ENCODE measurements around the gene RIMBP2. TPM values are rescaled to one million over a fixed set of nuclear protein-coding genes. Genes with fewer than 3 reads are reported as not detected.
A peak's percentile ranks its signal among the peaks of the same experiment; 100 is the strongest.

RIMBP2 gene
- total RNA-seq, 4 donors from 2014 or later = 1.5 to 5.3 (median 2.7) TPM

GRCh38 chr12:130596241-130596640 is 119.9 kb downstream of the RIMBP2 start:
- WGBS, 2 donors = 75 to 78% methylated on average over 9 of the region's 9 CpGs
- no peak overlapping the region for H3K4me3 ChIP-seq (ENCODE audit: low read depth, poor library complexity, severe bottlenecking)
- intact Hi-C loops (cut with DNase I; ENCODE audit: low total_unique reads) = no loop called here
- DNase-seq (ENCODE audit: low spot score in 2 of 2) = peak in 1 of 2 donors; percentile 62
- TF ChIP-seq CTCF (IDR thresholded peaks at IDR 0.05) (no peak), POLR2A (IDR thresholded peaks at IDR 0.05) (no peak)

GRCh38 chr12:130595566-130595965 is 120.5 kb downstream of the RIMBP2 start:
- H3K4me3 ChIP-seq (ENCODE audit: low read depth, poor library complexity, severe bottlenecking) = no peak overlapping the region
- WGBS, 2 donors = 81 to 84% methylated on average over 9 of the region's 9 CpGs
- DNase-seq (ENCODE audit: low spot score in 2 of 2) = peak in 1 of 2 donors; percentile 59
- no peak for TF ChIP-seq CTCF (IDR thresholded peaks at IDR 0.05)
- no peak for TF ChIP-seq POLR2A (IDR thresholded peaks at IDR 0.05)
- intact Hi-C loops (cut with DNase I; ENCODE audit: low total_unique reads) = no loop called here

GRCh38 chr12:130593056-130593455 is 123.0 kb downstream of the RIMBP2 start:
- TF ChIP-seq POLR2A (IDR thresholded peaks at IDR 0.05) (no peak), CTCF (IDR thresholded peaks at IDR 0.05) (no peak)
- peak in 1 of 2 donors; percentile 76 for DNase-seq (ENCODE audit: low spot score in 2 of 2)
- no peak overlapping the region for H3K4me3 ChIP-seq (ENCODE audit: low read depth, poor library complexity, severe bottlenecking)
- intact Hi-C loops (cut with DNase I; ENCODE audit: low total_unique reads) = no loop called here
- WGBS, 2 donors = 86 to 93% methylated on average over 7 to 11 of the region's 11 CpGs

- H3K4me3 ChIP-seq (ENCODE audit: low read depth, poor library complexity, severe bottlenecking) = no peak overlapping the region
- 95% methylated on average over 23 of the region's 23 CpGs for WGBS, 2 donors
- no peak for TF ChIP-seq CTCF (IDR thresholded peaks at IDR 0.05)
- TF ChIP-seq POLR2A (IDR thresholded peaks at IDR 0.05) = no peak
- intact Hi-C loops (cut with DNase I; ENCODE audit: low total_unique reads) = no loop called here
- peak in 1 of 2 donors; percentile 59 for DNase-seq (ENCODE audit: low spot score in 2 of 2)
Measured at GRCh38 chr12:130592641-130593040, 123.5 kb downstream of the RIMBP2 start.

GRCh38 chr12:130591736-130592135 is 124.4 kb downstream of the RIMBP2 start:
- H3K4me3 ChIP-seq (ENCODE audit: low read depth, poor library complexity, severe bottlenecking) = no peak overlapping the region
- DNase-seq (ENCODE audit: low spot score in 2 of 2) = peak in 1 of 2 donors; percentile 46
- TF ChIP-seq POLR2A (IDR thresholded peaks at IDR 0.05) = no peak
- no peak for TF ChIP-seq CTCF (IDR thresholded peaks at IDR 0.05)
- WGBS, 2 donors = 85 to 89% methylated on average over 9 of the region's 9 CpGs
- intact Hi-C loops (cut with DNase I; ENCODE audit: low total_unique reads) = no loop called here

- 64 to 81% methylated on average over 12 of the region's 12 CpGs for WGBS, 2 donors
Measured at GRCh38 chr12:130590685-130591084, 125.4 kb downstream of the RIMBP2 start.

More at GRCh38 chr12:130590685-130591084, 125.4 kb downstream of the RIMBP2 start:
- no peak overlapping the region for H3K4me3 ChIP-seq (ENCODE audit: low read depth, poor library complexity, severe bottlenecking)
- intact Hi-C loops (cut with DNase I; ENCODE audit: low total_unique reads) = no loop called here
- DNase-seq (ENCODE audit: low spot score in 2 of 2) = peak in 1 of 2 donors; percentile 57
- TF ChIP-seq CTCF (IDR thresholded peaks at IDR 0.05) = no peak
- TF ChIP-seq POLR2A (IDR thresholded peaks at IDR 0.05) = no peak

Data from lower leg skin (tissue), 4 donors.